HepG2 (cell line): ENCODE measurements around the gene GAREM1. TPM values are rescaled to one million over a fixed set of nuclear protein-coding genes. Genes with fewer than 3 reads are reported as not detected.

Experiments used
- ARID5B ChIP-seq: IDR thresholded peaks from 2 replicates; pipeline ENCODE4 v1.4.0; 2020; ENCODE audit warnings: mild to moderate bottlenecking, missing genetic modification reagents
- ATF1 ChIP-seq: IDR thresholded peaks from 2 replicates; pipeline ENCODE4 v1.6.1; 2016; ENCODE audit warnings: mild to moderate bottlenecking, control low read depth
- E2F1 ChIP-seq: sonication (generic); formaldehyde crosslinking; IDR thresholded peaks from 2 replicates; pipeline ENCODE4 v1.5.0; 2020; ENCODE audit warnings: missing genetic modification reagents
- EED ChIP-seq: sonication (generic); formaldehyde crosslinking; IDR thresholded peaks from 2 replicates; pipeline ENCODE4 v1.5.0; 2020; ENCODE audit warnings: mild to moderate bottlenecking, missing genetic modification reagents
- FLYWCH1 ChIP-seq: sonication (generic); formaldehyde crosslinking; IDR thresholded peaks from 2 replicates; pipeline ENCODE4 v1.8.1; 2023; ENCODE audit warnings: mild to moderate bottlenecking, missing genetic modification reagents
- GATAD2A ChIP-seq: IDR thresholded peaks from 2 replicates; pipeline ENCODE4 v1.6.1; 2016
- HNF4G ChIP-seq, 2 experiments: sonication (generic) in 1 of 2; formaldehyde crosslinking in 1 of 2; IDR thresholded peaks; 2 replicates each; pipeline versions ENCODE4 v1.4.0 to v1.6.1; 2011 to 2020; ENCODE audit warnings: borderline replicate concordance in 2 of 2, low read depth in 2 of 2, mild to moderate bottlenecking in 2 of 2, low read length in 1 of 2, missing genetic modification reagents in 1 of 2, moderate library complexity in 1 of 2
- HOMEZ ChIP-seq: IDR thresholded peaks from 2 replicates; pipeline ENCODE4 v1.6.1; 2016; ENCODE audit warnings: low read depth
- KDM1A ChIP-seq: IDR thresholded peaks from 2 replicates; pipeline ENCODE4 v1.6.1; 2016; ENCODE audit warnings: missing compliant biosample characterization
- MIXL1 ChIP-seq: IDR thresholded peaks from 2 replicates; pipeline ENCODE4 v1.6.1; 2016
- MTF2 ChIP-seq: sonication (generic); formaldehyde crosslinking; IDR thresholded peaks from 2 replicates; pipeline ENCODE4 v1.5.0; 2020; ENCODE audit warnings: missing genetic modification reagents, borderline replicate concordance
- RCOR2 ChIP-seq: IDR thresholded peaks from 2 replicates; pipeline ENCODE4 v1.6.1; 2016; ENCODE audit warnings: missing biosample characterization, missing genetic modification reagents
- RFX1 ChIP-seq: fragments of 450-650 bp; IDR thresholded peaks from 2 replicates; pipeline ENCODE4 v1.6.1; 2017
- ZBTB7A ChIP-seq: sonication (generic); formaldehyde crosslinking; IDR thresholded peaks from 2 replicates; pipeline ENCODE4 v1.8.0; 2022; ENCODE audit warnings: mild to moderate bottlenecking, missing genetic modification reagents
- ZNF350 ChIP-seq: sonication (generic); formaldehyde crosslinking; IDR thresholded peaks from 2 replicates; pipeline ENCODE4 v1.4.0; 2020; ENCODE audit warnings: mild to moderate bottlenecking, low read depth, missing genetic modification reagents, borderline replicate concordance
- ZNF615 ChIP-seq: sonication (generic); formaldehyde crosslinking; IDR thresholded peaks from 2 replicates; pipeline ENCODE4 v1.5.0; 2020; ENCODE audit warnings: mild to moderate bottlenecking, missing genetic modification reagents, borderline replicate concordance
- ZNF768 ChIP-seq: sonication (generic); formaldehyde crosslinking; IDR thresholded peaks from 2 replicates; pipeline ENCODE4 v1.4.0; 2020; ENCODE audit warnings: missing genetic modification reagents
- ZNF800 ChIP-seq: sonication (generic); formaldehyde crosslinking; IDR thresholded peaks from 2 replicates; pipeline ENCODE4 v1.4.0; 2020; ENCODE audit warnings: missing genetic modification reagents
- polyA plus RNA-seq, 8 experiments: library from polyadenylated mRNA; depleted of rRNA in 3 of 8; stranded (reverse) in 7 of 8; unstranded in 1 of 8; fragments of >200 nt; fragmentation: Illumina TruSeq in 4 of 8; extraction: Trizol in 4 of 8; gene quantifications; 2 replicates each; pipeline versions ENCODE4 v1.2.1 to v1.2.3, GENCODE V29; 2011 to 2016; ENCODE audit warnings: low read depth in 4 of 8, missing spikeins in 1 of 8, mixed read lengths in 1 of 8; ENCODE audit not compliant: insufficient read depth in 1 of 8
- total RNA-seq, 5 experiments: library from RNA; depleted of rRNA; stranded (reverse); fragments of >200 nt; fragmentation: Illumina TruSeq; extraction: Trizol; gene quantifications; 2 replicates each; pipeline ENCODE4 v1.2.3, GENCODE V29; 2016; ENCODE audit warnings: low read depth in 1 of 5

The GAREM1 gene
- total and polyA plus RNA-seq, 2 of the 13 experiments (the other 11 are each of a cell fraction or from before 2014, with no cell fraction given) = 2.5 to 2.9 TPM

DNA sequence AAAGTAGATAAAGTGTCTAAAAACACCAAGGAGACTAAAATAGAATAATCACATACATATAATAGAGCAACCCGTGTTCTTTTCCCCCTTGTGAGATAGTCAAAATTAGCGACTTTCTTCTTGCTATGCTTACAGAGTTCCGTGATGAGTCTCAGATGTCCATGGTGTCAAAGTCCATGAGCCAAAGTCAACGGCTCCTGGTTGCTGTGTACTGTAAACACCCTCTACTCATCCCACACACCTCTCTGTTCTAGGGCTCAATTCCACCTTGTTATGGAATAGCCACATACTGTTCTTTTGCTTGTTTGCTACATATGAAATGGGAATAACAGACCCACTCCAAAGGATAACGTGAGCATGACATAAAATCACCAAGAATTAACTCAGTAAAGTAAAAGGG, 52.5 kb downstream of the GAREM1 start (continued):
- TF ChIP-seq ARID5B (CRISPR knock-in tag) = peak; percentile 67
- peak; percentile 50; the same call in 1 of the 2 replicates for TF ChIP-seq HNF4G (IDR thresholded peaks at IDR 0.05; ENCODE audit: borderline replicate concordance, low read depth, low read length)
- no peak for TF ChIP-seq HNF4G (CRISPR knock-in tag; IDR thresholded peaks at IDR 0.05; ENCODE audit: borderline replicate concordance, low read depth)
- TF ChIP-seq ZBTB7A (CRISPR knock-in tag) = no peak
- TF ChIP-seq EED (CRISPR knock-in tag) = no peak
- no peak for TF ChIP-seq FLYWCH1
- no peak for TF ChIP-seq RFX1
- TF ChIP-seq RCOR2 (CRISPR knock-in tag) = peak; percentile 59; the same call in 1 of the 2 replicates
- TF ChIP-seq ZNF800 = no peak
- 0 out of 2 replicates have a peak, but pooled peaks have one; percentile 20 for TF ChIP-seq MIXL1 (CRISPR knock-in tag)
- peak; percentile 27; the same call in 1 of the 2 replicates for TF ChIP-seq ZNF768 (CRISPR knock-in tag)
- peak; percentile 45; the same call in 1 of the 2 replicates for TF ChIP-seq HOMEZ (CRISPR knock-in tag)
- TF ChIP-seq ATF1 (CRISPR knock-in tag) = no peak
- 0 out of 2 replicates have a peak, but pooled peaks have one; percentile 49 for TF ChIP-seq KDM1A (CRISPR knock-in tag)
- no peak for TF ChIP-seq ZNF615 (CRISPR knock-in tag)
- no peak for TF ChIP-seq MTF2
- no peak for TF ChIP-seq E2F1
- 0 out of 2 replicates have a peak, but pooled peaks have one; percentile 31 for TF ChIP-seq GATAD2A (CRISPR knock-in tag)
- no peak for TF ChIP-seq ZNF350 (CRISPR knock-in tag)
